ENCODE results near the gene CITED4. TPM values are rescaled to one million over a fixed set of nuclear protein-coding genes. Genes with fewer than 3 reads are reported as not detected.

CITED4 gene
- total RNA-seq, 2 experiments from 2014 or later = 2.0 TPM; not detected in 1

DNA sequence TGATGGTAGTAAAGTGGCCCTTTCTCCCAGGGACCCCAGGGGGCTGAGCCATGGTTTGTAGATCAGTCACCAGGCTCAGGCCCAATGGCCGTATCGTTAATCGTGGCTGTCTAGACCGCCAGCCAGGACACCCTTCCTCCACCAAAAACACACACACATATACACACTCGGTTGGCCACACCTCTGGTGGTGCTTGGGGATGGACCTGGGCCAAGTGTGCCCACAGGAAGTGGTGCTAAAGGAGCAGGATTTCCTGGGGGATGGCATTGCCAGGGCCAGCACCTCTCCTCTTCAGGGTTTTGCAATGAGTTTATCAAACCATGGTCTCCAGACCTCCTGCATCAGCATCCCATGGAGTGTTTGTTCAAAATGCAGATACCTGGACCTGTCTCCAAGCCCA is 36.2 kb downstream of the CITED4 start:
- CTCF ChIA-PET (ENCODE audit: unreplicated experiment) = no interaction called here

DNA sequence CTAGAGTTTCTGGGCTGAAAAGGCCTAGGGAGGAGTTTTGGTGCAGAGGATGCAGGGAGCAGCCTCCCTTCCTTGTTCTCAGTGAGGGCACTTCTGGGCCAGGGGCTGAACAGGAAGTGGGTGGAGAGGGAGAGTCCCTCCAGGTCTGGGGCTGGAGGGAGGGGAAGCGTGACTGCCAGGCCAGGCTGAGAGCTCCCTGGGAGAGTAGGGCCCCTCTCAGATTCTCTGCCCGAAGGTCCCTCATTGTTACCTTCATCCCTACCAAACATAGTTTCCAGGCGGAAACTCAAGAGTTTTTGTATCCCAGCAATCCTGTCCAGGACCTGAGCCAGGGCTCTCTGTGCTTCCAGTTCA is 36.8 kb downstream of the CITED4 start:
- intact Hi-C loops (cut with micrococcal nuclease; ENCODE audit: unreplicated experiment) = no loop called here
- POLR2A ChIA-PET = interaction anchor here (0.8 to 1.2 kb wide), 2 partner anchors 20 to 34 kb away, joined by 3 read pairs; no protein-coding TSS in a partner anchor

More for the DNA sequence above, 36.2 kb downstream of the CITED4 start:
- Histone ChIP-seq H3K4me1 (ENCODE audit: insufficient read depth, low read length, poor library complexity, severe bottlenecking) (peaks cover 8% of the 10 kb centered on the region), H3K9me2 (ENCODE audit: insufficient read depth, low read length) (no peaks in the 10 kb centered on the region), H3K4me3 (ENCODE audit: low read depth, low read length, poor library complexity, severe bottlenecking) (no peak overlapping the region), H3K4me2 (ENCODE audit: low read length) (no peak overlapping the region), H2AFZ (ENCODE audit: low read length) (no peak overlapping the region), H3K79me2 (ENCODE audit: insufficient read depth, low read depth, low read length) (no peaks in the 10 kb centered on the region), H3K36me3 (ENCODE audit: insufficient read depth, low read length) (no peaks in the 10 kb centered on the region), H4K20me1 (ENCODE audit: insufficient read depth, low read length) (no peaks in the 10 kb centered on the region), H3K9me3 (ENCODE audit: low read length) (no peaks in the 10 kb centered on the region), H3K27ac (ENCODE audit: low read depth, low read length, poor library complexity, severe bottlenecking) (no peak overlapping the region)
- no peak for DNase-seq (ENCODE audit: low spot score)
- no peak for TF ChIP-seq EZH2phosphoT487 (IDR thresholded peaks at IDR 0.05; ENCODE audit: borderline replicate concordance, low read depth, low read length)
- TF ChIP-seq, protein P1, sequence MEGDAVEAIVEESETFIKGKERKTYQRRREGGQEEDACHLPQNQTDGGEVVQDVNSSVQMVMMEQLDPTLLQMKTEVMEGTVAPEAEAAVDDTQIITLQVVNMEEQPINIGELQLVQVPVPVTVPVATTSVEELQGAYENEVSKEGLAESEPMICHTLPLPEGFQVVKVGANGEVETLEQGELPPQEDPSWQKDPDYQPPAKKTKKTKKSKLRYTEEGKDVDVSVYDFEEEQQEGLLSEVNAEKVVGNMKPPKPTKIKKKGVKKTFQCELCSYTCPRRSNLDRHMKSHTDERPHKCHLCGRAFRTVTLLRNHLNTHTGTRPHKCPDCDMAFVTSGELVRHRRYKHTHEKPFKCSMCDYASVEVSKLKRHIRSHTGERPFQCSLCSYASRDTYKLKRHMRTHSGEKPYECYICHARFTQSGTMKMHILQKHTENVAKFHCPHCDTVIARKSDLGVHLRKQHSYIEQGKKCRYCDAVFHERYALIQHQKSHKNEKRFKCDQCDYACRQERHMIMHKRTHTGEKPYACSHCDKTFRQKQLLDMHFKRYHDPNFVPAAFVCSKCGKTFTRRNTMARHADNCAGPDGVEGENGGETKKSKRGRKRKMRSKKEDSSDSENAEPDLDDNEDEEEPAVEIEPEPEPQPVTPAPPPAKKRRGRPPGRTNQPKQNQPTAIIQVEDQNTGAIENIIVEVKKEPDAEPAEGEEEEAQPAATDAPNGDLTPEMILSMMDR (conservative IDR thresholded peaks at IDR 0.05; ENCODE audit: low read length) = no peak
- intact Hi-C loops (cut with micrococcal nuclease; ENCODE audit: unreplicated experiment) = no loop called here
- POLR2A ChIA-PET = no interaction called here
- BruUV-seq (replicated peaks) = no TSS peak

More for the DNA sequence above, 36.8 kb downstream of the CITED4 start:
- Histone ChIP-seq H3K9me2 (ENCODE audit: insufficient read depth, low read length) (no peaks in the 10 kb centered on the region), H3K4me1 (ENCODE audit: insufficient read depth, low read length, poor library complexity, severe bottlenecking) (peaks cover 8% of the 10 kb centered on the region), H3K9me3 (ENCODE audit: low read length) (no peaks in the 10 kb centered on the region), H4K20me1 (ENCODE audit: insufficient read depth, low read length) (no peaks in the 10 kb centered on the region), H3K4me2 (ENCODE audit: low read length) (no peak overlapping the region), H3K79me2 (ENCODE audit: insufficient read depth, low read depth, low read length) (no peaks in the 10 kb centered on the region), H3K27ac (ENCODE audit: low read depth, low read length, poor library complexity, severe bottlenecking) (no peak overlapping the region), H3K4me3 (ENCODE audit: low read depth, low read length, poor library complexity, severe bottlenecking) (no peak overlapping the region), H2AFZ (ENCODE audit: low read length) (no peak overlapping the region), H3K36me3 (ENCODE audit: insufficient read depth, low read length) (no peaks in the 10 kb centered on the region)
- no TSS peak for BruUV-seq (replicated peaks)
- no peak for DNase-seq (ENCODE audit: low spot score)
- TF ChIP-seq, protein P1 (conservative IDR thresholded peaks at IDR 0.05; ENCODE audit: low read length) = no peak
- TF ChIP-seq EZH2phosphoT487 (IDR thresholded peaks at IDR 0.05; ENCODE audit: borderline replicate concordance, low read depth, low read length) = no peak
- CTCF ChIA-PET (ENCODE audit: unreplicated experiment) = no interaction called here
